Esophagus (tissue), 2 donors: ENCODE data around the gene PRR4. TPM values are rescaled to one million over a fixed set of nuclear protein-coding genes. Genes with fewer than 3 reads are reported as not detected.

Experiments used
- H3K27ac ChIP-seq, 2 donors: one replicate each; pipeline ENCODE4 v1.5.1; 2013; ENCODE audit warnings: low read depth in 2 of 2, mild to moderate bottlenecking in 2 of 2, inconsistent platforms in 1 of 2, low read length in 1 of 2, moderate library complexity in 1 of 2
- H3K27me3 ChIP-seq, 2 donors: one replicate each; pipeline ENCODE4 v1.6.1; 2013; ENCODE audit warnings: low read length in 2 of 2, control low read depth in 1 of 2, mild to moderate bottlenecking in 1 of 2; ENCODE audit not compliant: insufficient read depth in 2 of 2, control insufficient read depth in 1 of 2
- H3K36me3 ChIP-seq, 2 donors: one replicate each; pipeline ENCODE4 v1.6.1; 2013; ENCODE audit warnings: low read length in 1 of 2; ENCODE audit not compliant: control insufficient read depth in 2 of 2, insufficient read depth in 2 of 2
- H3K4me1 ChIP-seq, 2 donors: one replicate each; pipeline ENCODE4 v1.6.1; 2013; ENCODE audit warnings: low read length in 1 of 2; ENCODE audit not compliant: control insufficient read depth in 2 of 2, insufficient read depth in 2 of 2
- H3K4me3 ChIP-seq, 2 donors: one replicate each; pipeline ENCODE4 v1.5.1; 2013; ENCODE audit warnings: low read length in 2 of 2, mild to moderate bottlenecking in 2 of 2, low read depth in 1 of 2, moderate library complexity in 1 of 2
- H3K9me3 ChIP-seq, 2 donors: one replicate each; pipeline ENCODE4 v1.6.1; 2013; ENCODE audit warnings: mild to moderate bottlenecking in 2 of 2, low read depth in 1 of 2, low read length in 1 of 2, moderate library complexity in 1 of 2; ENCODE audit not compliant: control insufficient read depth in 2 of 2, insufficient read depth in 1 of 2
- WGBS, 2 donors: extraction: QIAGEN DNeasy Blood & Tissue Kit; methylation state at CpG; one replicate each; pipeline ENCODE4 v1.1.7; 2013; 5-methylcytosine and 5-hydroxymethylcytosine counted together
- polyA plus RNA-seq, 2 donors: library from polyadenylated mRNA; stranded (reverse); fragments of 200-250 nt; gene quantifications; one replicate each; pipeline ENCODE4 v1.2.3, GENCODE V29; 2013
- donor health status: healthy with polysubstance abuse.
- donor health status: Bipolar disorder and iron deficiency.

Gene PRR4
- polyA plus RNA-seq, 2 donors, result 2.1 to 3.3 TPM

DNA sequence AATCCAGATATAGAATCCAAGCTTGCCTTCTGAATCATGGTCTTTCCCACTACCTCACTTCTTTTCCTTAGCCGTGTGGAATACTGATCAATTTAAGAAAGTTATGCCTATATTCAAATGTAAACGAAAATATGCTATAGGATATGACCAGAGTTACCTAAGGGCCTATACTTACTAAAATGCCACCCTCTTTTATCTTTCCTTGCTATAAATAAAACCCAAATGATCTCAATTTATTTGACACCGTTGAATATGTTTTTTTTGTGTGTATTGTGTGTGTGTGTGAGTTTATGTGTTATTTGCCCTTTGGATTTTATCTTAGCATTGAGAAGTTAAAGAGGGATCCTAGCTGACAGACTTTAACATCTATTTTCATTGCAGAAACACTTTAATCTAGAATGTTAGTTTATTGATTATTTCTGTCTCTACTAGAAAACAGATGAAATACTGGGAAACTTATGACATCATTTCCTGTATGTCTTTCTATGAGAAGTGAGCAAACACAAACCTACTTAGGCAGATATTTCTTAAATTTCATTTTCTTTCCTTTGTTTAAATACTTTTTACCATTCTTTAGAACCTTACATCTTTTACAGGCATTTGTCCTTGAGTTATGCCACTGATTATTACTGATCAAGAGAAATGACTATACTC is 37.3 kb downstream of the PRR4 start:
- no peaks in the 10 kb centered on the region for H3K9me3 ChIP-seq
- H3K36me3 ChIP-seq, result no peaks in the 10 kb centered on the region
- no peaks in the 10 kb centered on the region for H3K27me3 ChIP-seq
- no peak overlapping the region for H3K27ac ChIP-seq
- no peak overlapping the region for H3K4me3 ChIP-seq
- no peaks in the 10 kb centered on the region for H3K4me1 ChIP-seq
- WGBS, 2 donors, result 79 to 83% methylated on average over 3 of the region's 3 CpGs

DNA sequence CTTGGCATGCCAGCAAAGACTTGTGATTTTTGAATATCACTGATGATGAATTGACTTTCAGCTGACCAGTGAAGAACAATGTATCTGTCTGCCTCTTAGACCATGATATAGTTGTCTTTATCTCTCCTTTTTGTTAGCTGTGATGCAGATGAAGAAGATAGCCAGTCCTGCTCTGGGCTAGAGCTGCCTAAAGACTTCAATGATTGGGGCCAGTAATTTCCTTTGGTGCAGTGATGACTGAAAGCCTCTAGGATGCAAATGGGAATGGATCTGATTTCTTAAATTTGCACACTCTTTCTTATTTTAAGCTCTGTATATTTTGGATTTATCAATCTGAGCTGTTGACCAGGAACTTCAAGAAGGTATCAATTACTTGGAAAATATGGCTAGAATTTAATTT is 39.2 kb downstream of the PRR4 start, which contains the start of gene TAS2R9:
TAS2R9 (minus strand) TSS at position 101 of the 400 bp plus-strand sequence; CDS start at position 8, 93 bp downstream.
- Histone ChIP-seq H3K36me3 (no peaks in the 10 kb centered on the region), H3K4me1 (no peaks in the 10 kb centered on the region), H3K27ac (no peak within 1 kb of the TSS), H3K9me3 (no peaks in the 10 kb centered on the region), H3K27me3 (no peaks in the 10 kb centered on the region), H3K4me3 (no peak within 1 kb of the TSS)

DNA sequence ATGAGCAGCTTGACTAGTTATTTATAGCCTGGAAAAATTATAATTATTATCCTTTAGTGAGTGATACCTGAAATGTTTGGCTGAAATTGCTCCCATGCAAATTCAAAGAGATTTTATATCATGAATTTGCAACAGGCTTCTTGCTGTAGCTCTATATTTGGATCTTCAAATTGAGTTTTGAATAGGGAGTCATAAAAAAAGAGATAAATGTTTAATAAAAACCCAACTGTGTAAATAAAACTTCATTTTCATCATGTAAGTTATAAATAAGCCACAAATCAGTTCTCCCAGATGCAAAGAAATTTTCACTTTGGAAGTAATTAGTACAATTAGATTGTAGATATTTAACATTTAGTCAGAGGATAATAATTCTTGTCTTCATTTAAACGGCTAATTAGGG is 42.1 kb downstream of the PRR4 start, which contains the start of gene TAS2R8:
TAS2R8 (minus strand) TSS at position 101 of the 400 bp plus-strand sequence. CDS start 306 bp downstream, outside the sequence.
- H3K9me3 ChIP-seq, result no peaks in the 10 kb centered on the region
- 56 to 67% methylated on average over 1 of the region's 1 CpG for WGBS, 2 donors
- no peaks in the 10 kb centered on the region for H3K36me3 ChIP-seq
- no peaks in the 10 kb centered on the region for H3K4me1 ChIP-seq
- H3K27me3 ChIP-seq, result no peaks in the 10 kb centered on the region
- H3K4me3 ChIP-seq, result no peak within 1 kb of the TSS
- H3K27ac ChIP-seq, result no peak within 1 kb of the TSS

DNA sequence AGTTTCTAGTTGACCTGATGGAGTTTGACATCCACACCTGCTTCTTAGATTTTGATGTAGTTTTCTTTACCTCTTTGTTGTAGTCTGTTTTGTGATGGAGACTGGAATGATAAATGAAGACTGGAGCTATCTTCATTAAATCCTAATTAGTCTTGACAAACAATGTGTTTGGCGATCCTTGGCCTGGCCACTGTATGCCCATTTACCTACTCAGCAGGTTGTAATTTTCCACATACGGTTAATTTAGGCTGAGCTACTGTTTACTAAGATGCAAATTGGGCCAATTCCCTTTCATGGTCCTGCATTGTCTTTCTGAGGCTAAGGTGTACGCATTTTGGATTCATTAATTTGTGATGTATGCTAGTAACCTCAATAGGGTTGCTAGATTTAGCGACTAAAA is 46.7 kb downstream of the PRR4 start, which contains the start of gene TAS2R7:
TAS2R7 (minus strand) TSS at position 41 of the 400 bp plus-strand sequence. CDS start 57 bp downstream, outside the sequence.
- Histone ChIP-seq H3K4me1 (no peaks in the 10 kb centered on the region), H3K4me3 (no peak within 1 kb of the TSS), H3K9me3 (no peaks in the 10 kb centered on the region), H3K27me3 (no peaks in the 10 kb centered on the region), H3K36me3 (no peaks in the 10 kb centered on the region), H3K27ac (no peak within 1 kb of the TSS)
- 54 to 59% methylated on average over 4 of the region's 4 CpGs for WGBS, 2 donors

DNA sequence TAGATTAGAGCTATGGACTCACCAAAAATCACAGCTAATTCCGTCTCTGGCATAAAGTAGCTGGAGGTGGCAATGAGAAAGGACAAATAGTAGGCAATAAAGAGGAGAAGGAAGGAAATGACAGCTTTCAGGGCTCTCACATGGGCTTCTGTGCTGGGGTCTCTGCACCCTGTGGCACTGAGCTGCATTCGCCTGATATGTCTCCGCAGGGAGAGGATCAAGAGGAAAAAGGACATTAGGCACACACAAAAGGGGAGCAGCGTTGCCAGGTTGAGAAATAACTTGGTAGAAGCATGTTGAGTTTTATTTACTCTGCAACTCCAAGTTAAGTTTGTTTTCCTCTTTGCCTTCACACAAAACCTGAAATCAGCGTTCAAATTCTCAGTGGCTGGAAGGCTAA is 47.5 kb downstream of the PRR4 start:
- Histone ChIP-seq H3K4me1 (no peaks in the 10 kb centered on the region), H3K4me3 (no peak overlapping the region), H3K36me3 (no peaks in the 10 kb centered on the region), H3K27me3 (no peaks in the 10 kb centered on the region), H3K27ac (no peak overlapping the region), H3K9me3 (no peaks in the 10 kb centered on the region)
- 47 to 54% methylated on average over 5 of the region's 5 CpGs for WGBS, 2 donors

Other genes starting within 250 kb of the PRR4 start
- 10 to 100 TPM; 16.4 to 27.0 TPM for gene MAGOHB, start 235.9 kb downstream of the PRR4 start, polyA plus RNA-seq
- gene STYK1, start 175.4 kb downstream of the PRR4 start, polyA plus RNA-seq, result 1 to 10 TPM; 5.4 to 7.0 TPM
- gene YBX3, start 126.2 kb downstream of the PRR4 start, polyA plus RNA-seq, result 100 to 1,000 TPM; 399 to 433 TPM
- not detected for gene TAS2R7, start 46.8 kb downstream of the PRR4 start, polyA plus RNA-seq
- gene TAS2R8, start 42.2 kb downstream of the PRR4 start, polyA plus RNA-seq, result not detected
- not detected for gene TAS2R9, start 39.3 kb downstream of the PRR4 start, polyA plus RNA-seq
- gene TAS2R10, start 23.1 kb downstream of the PRR4 start, polyA plus RNA-seq, result not detected
- gene PRH1, start 34.8 kb upstream of the PRR4 start, polyA plus RNA-seq, result 1 to 10 TPM in 1 of 2 donors, under 1 TPM in 1; 0.35 to 1.3 TPM
- gene TAS2R13, start 60.1 kb upstream of the PRR4 start, polyA plus RNA-seq, result not detected
- not detected for gene PRH2, start 79.8 kb upstream of the PRR4 start, polyA plus RNA-seq
- under 1 TPM; 0.35 to 0.94 TPM for gene TAS2R14, start 89.8 kb upstream of the PRR4 start, polyA plus RNA-seq
- not detected for gene TAS2R50, start 137.4 kb upstream of the PRR4 start, polyA plus RNA-seq
- under 1 TPM; 0.07 to 0.08 TPM for gene TAS2R20, start 148.8 kb upstream of the PRR4 start, polyA plus RNA-seq
- gene TAS2R19, start 173.1 kb upstream of the PRR4 start, polyA plus RNA-seq, result under 1 TPM in 1 of 2 donors, not detected in 1; 0.08 TPM
- under 1 TPM; 0.09 to 0.16 TPM for gene TAS2R31, start 181.9 kb upstream of the PRR4 start, polyA plus RNA-seq
- not detected for gene TAS2R46, start 212.8 kb upstream of the PRR4 start, polyA plus RNA-seq
- gene TAS2R43, start 242.8 kb upstream of the PRR4 start, polyA plus RNA-seq, result not detected